H1 (cell line): ENCODE data around the gene NLRP1. TPM values are rescaled to one million over a fixed set of nuclear protein-coding genes. Genes with fewer than 3 reads are reported as not detected.

Experiments
- CTCF ChIA-PET: fragments of 300-600 bp; sonication (Branson Sonifier 250); formaldehyde crosslinking; loops from one replicate; lab custom pipeline; 2021; ENCODE audit not compliant: partially characterized antibody; lab: Charles Lee
- POLR2A ChIA-PET: fragments of 300-600 bp; sonication (Branson Sonifier 250); formaldehyde crosslinking; loops from one replicate; lab custom pipeline; 2021; ENCODE audit warnings: inconsistent platforms; ENCODE audit not compliant: partially characterized antibody; lab: Charles Lee
- DNase-seq, 2 experiments: peaks; one replicate each; pipeline versions ENCODE4 v3.0.0 to v3.0.0-alpha.2; 2010 to 2022; ENCODE audit warnings: low spot score in 2 of 2, low read depth in 1 of 2, mixed read lengths in 1 of 2
- FAIRE-seq: peaks from 2 replicates; lab custom pipeline; 2011; peaks lifted over from hg19 to GRCh38; lab: Jason Lieb, UNC
- H2AFZ ChIP-seq: 2 replicates; pipeline ENCODE4 v1.8.1; 2012; ENCODE audit warnings: low read length, inconsistent platforms
- H2AK5ac ChIP-seq: 2 replicates; pipeline ENCODE4 v1.6.1; 2013; ENCODE audit warnings: low read depth, low read length
- H2BK120ac ChIP-seq: replicated peaks from 2 replicates; pipeline ENCODE3; 2013; ENCODE audit warnings: low read depth, low read length, inconsistent platforms
- H2BK12ac ChIP-seq: 2 replicates; pipeline ENCODE4 v1.6.1; 2013; ENCODE audit warnings: low read depth, low read length
- H2BK15ac ChIP-seq: 2 replicates; pipeline ENCODE4 v1.6.1; 2013; ENCODE audit warnings: low read length
- H2BK20ac ChIP-seq: 2 replicates; pipeline ENCODE4 v1.6.1; 2013; ENCODE audit warnings: low read length
- H2BK5ac ChIP-seq: 2 replicates; pipeline ENCODE4 v1.6.1; 2013; ENCODE audit warnings: low read depth, low read length
- H3K14ac ChIP-seq: 2 replicates; pipeline ENCODE4 v1.6.1; 2013; ENCODE audit warnings: inconsistent platforms; ENCODE audit not compliant: insufficient read length
- H3K18ac ChIP-seq: 2 replicates; pipeline ENCODE4 v1.6.1; 2013; ENCODE audit warnings: low read length; ENCODE audit errors: extremely low read depth
- H3K23ac ChIP-seq: 2 replicates; pipeline ENCODE4 v1.6.1; 2013; ENCODE audit warnings: inconsistent platforms; ENCODE audit not compliant: insufficient read length
- H3K23me2 ChIP-seq: 2 replicates; pipeline ENCODE4 v1.6.1; 2013; ENCODE audit warnings: low read depth, low read length
- H3K27ac ChIP-seq: 2 replicates; pipeline ENCODE4 v1.6.1; 2011; ENCODE audit warnings: low read depth, low read length, inconsistent platforms
- H3K27me3 ChIP-seq, 4 experiments: replicated peaks in 1 of 4; 1 replicate in 1 of 4; 2 replicates in 3 of 4; pipeline versions ENCODE4 v1.6.1 to v1.8.1; 2011 to 2013; ENCODE audit warnings: low read length in 3 of 4, mild to moderate bottlenecking in 3 of 4, inconsistent platforms in 2 of 4, mixed read lengths in 2 of 4, moderate library complexity in 1 of 4; ENCODE audit not compliant: control insufficient read depth in 3 of 4, insufficient read depth in 3 of 4; ENCODE audit errors: extremely low read depth in 1 of 4
- H3K36me3 ChIP-seq, 4 experiments: 2 replicates each; pipeline versions ENCODE4 v1.6.1 to v1.8.1; 2011 to 2013; ENCODE audit warnings: mild to moderate bottlenecking in 4 of 4, low read length in 3 of 4, moderate library complexity in 2 of 4, control low read depth in 1 of 4, inconsistent platforms in 1 of 4; ENCODE audit not compliant: insufficient read depth in 4 of 4, control insufficient read depth in 2 of 4
- H3K4ac ChIP-seq: replicated peaks from 2 replicates; pipeline ENCODE3; 2013; ENCODE audit warnings: low read length, low read depth, mixed read lengths, inconsistent platforms; ENCODE audit not compliant: insufficient read length
- H3K4me1 ChIP-seq, 4 experiments: replicated peaks in 1 of 4; 1 replicate in 1 of 4; 2 replicates in 3 of 4; pipeline versions ENCODE4 v1.6.1 to v1.8.1; 2011 to 2013; ENCODE audit warnings: low read length in 3 of 4, inconsistent platforms in 2 of 4, mixed read lengths in 1 of 4; ENCODE audit not compliant: insufficient read depth in 4 of 4, control insufficient read depth in 3 of 4
- H3K4me2 ChIP-seq, 2 experiments: 2 replicates each; pipeline versions ENCODE4 v1.6.1 to v1.8.1; 2011 to 2013; ENCODE audit warnings: low read depth in 2 of 2, low read length in 2 of 2, control low read depth in 1 of 2, inconsistent platforms in 1 of 2, mild to moderate bottlenecking in 1 of 2; ENCODE audit not compliant: insufficient read depth in 1 of 2
- H3K4me3 ChIP-seq, 4 experiments: fragments of 200-600, 300-600 bp in 1 of 4; sonication (generic), shearing (Covaris generic), sonication (Bioruptor Twin) in 1 of 4; 2 replicates each; pipeline versions ENCODE4 v1.5.1 to v1.8.1; 2011 to 2016; ENCODE audit warnings: low read length in 4 of 4, low read depth in 3 of 4, control low read depth in 2 of 4, inconsistent platforms in 2 of 4, mild to moderate bottlenecking in 2 of 4, mixed read lengths in 1 of 4, moderate library complexity in 1 of 4; ENCODE audit not compliant: insufficient read depth in 2 of 4; ENCODE audit errors: extremely low read depth in 1 of 4
- H3K56ac ChIP-seq: replicated peaks from 2 replicates; pipeline ENCODE3; 2013; ENCODE audit warnings: low read depth, mild to moderate bottlenecking, mixed read lengths, low read length, inconsistent platforms; ENCODE audit not compliant: insufficient read length
- H3K79me1 ChIP-seq: 2 replicates; pipeline ENCODE4 v1.6.1; 2013; ENCODE audit warnings: low read depth, low read length, control low read depth
- H3K79me2 ChIP-seq, 2 experiments: 2 replicates each; pipeline versions ENCODE4 v1.6.1 to v1.8.1; 2012 to 2013; ENCODE audit warnings: low read length in 2 of 2, mild to moderate bottlenecking in 2 of 2, inconsistent platforms in 1 of 2; ENCODE audit not compliant: insufficient read depth in 2 of 2, control insufficient read depth in 1 of 2
- H3K9ac ChIP-seq, 4 experiments: replicated peaks in 1 of 4; 1 replicate in 1 of 4; 2 replicates in 3 of 4; pipeline versions ENCODE4 v1.6.1 to v1.8.1; 2011 to 2013; ENCODE audit warnings: low read depth in 3 of 4, low read length in 3 of 4, control low read depth in 2 of 4, mild to moderate bottlenecking in 2 of 4, moderate library complexity in 2 of 4, inconsistent platforms in 1 of 4; ENCODE audit errors: extremely low read depth in 1 of 4
- H3K9me3 ChIP-seq, 2 experiments: 2 replicates each; pipeline versions ENCODE4 v1.6.1 to v1.8.1; 2012 to 2013; ENCODE audit warnings: mild to moderate bottlenecking in 2 of 2, moderate library complexity in 2 of 2, control low read depth in 1 of 2, inconsistent platforms in 1 of 2, low read depth in 1 of 2, low read length in 1 of 2, mixed read lengths in 1 of 2; ENCODE audit not compliant: insufficient read depth in 2 of 2
- H4K20me1 ChIP-seq, 2 experiments: replicated peaks in 1 of 2; 2 replicates each; pipeline versions ENCODE3 to v1.8.1; 2011 to 2013; ENCODE audit warnings: inconsistent platforms in 2 of 2, low read length in 2 of 2, mild to moderate bottlenecking in 1 of 2; ENCODE audit not compliant: insufficient read depth in 2 of 2, control insufficient read depth in 1 of 2
- H4K5ac ChIP-seq: 2 replicates; pipeline ENCODE4 v1.6.1; 2013; ENCODE audit warnings: low read length, low read depth, mixed read lengths, inconsistent platforms; ENCODE audit not compliant: insufficient read length
- H4K8ac ChIP-seq: 2 replicates; pipeline ENCODE4 v1.8.0; 2013; ENCODE audit warnings: mild to moderate bottlenecking, moderate library complexity, low read length, inconsistent platforms; ENCODE audit not compliant: insufficient read depth; ENCODE audit errors: extremely low read depth
- H4K91ac ChIP-seq: replicated peaks from 2 replicates; pipeline ENCODE3; 2013; ENCODE audit warnings: low read length, mixed read lengths, inconsistent platforms; ENCODE audit not compliant: insufficient read length
- BCL11A ChIP-seq, 2 experiments: IDR thresholded peaks; one replicate each; pipeline ENCODE4 v1.6.1; 2011; ENCODE audit warnings: low read depth in 2 of 2, low read length in 2 of 2, mild to moderate bottlenecking in 2 of 2
- CHD2 ChIP-seq: IDR thresholded peaks from 2 replicates; pipeline ENCODE4 v1.6.1; 2012; ENCODE audit warnings: low read length, improper control_type of control experiment
- CREB1 ChIP-seq: IDR thresholded peaks from 2 replicates; pipeline ENCODE4 v1.6.1; 2012; ENCODE audit warnings: inconsistent platforms
- HDAC6 ChIP-seq: IDR thresholded peaks from one replicate; pipeline ENCODE4 v1.7.1; 2012; ENCODE audit warnings: low read depth, mild to moderate bottlenecking, inconsistent platforms, low read length, moderate library complexity
- PHF8 ChIP-seq: fragments of 200-600 bp; sonication (generic); conservative IDR thresholded peaks from 2 replicates; pipeline ENCODE4 v1.7.1; 2012; ENCODE audit warnings: low read depth, mild to moderate bottlenecking, inconsistent platforms, low read length, moderate library complexity
- RAD21 ChIP-seq, 2 experiments: IDR thresholded peaks in 1 of 2; conservative IDR thresholded peaks in 1 of 2; 2 replicates each; pipeline ENCODE4 v1.6.1; 2011; ENCODE audit warnings: low read depth in 2 of 2, low read length in 2 of 2, improper control_type of control experiment in 1 of 2, inconsistent platforms in 1 of 2, mild to moderate bottlenecking in 1 of 2, moderate library complexity in 1 of 2
- SAP30 ChIP-seq: fragments of 300-600 bp; sonication (generic); IDR thresholded peaks from 2 replicates; pipeline ENCODE4 v1.7.1; 2012; ENCODE audit warnings: low read length, moderate library complexity, mild to moderate bottlenecking, inconsistent platforms; ENCODE audit not compliant: insufficient read depth, insufficient replicate concordance
- WGBS, 2 experiments: shearing (Covaris generic) in 1 of 2; methylation state at CpG; one replicate each; pipeline versions ENCODE4 v1.1.6 to v1.1.7; 2013 to 2015; ENCODE audit warnings: low lambda C conversion rate in 2 of 2, mixed read lengths in 2 of 2, inconsistent platforms in 1 of 2, low coverage in 1 of 2, missing lambda C conversion rate in 1 of 2; ENCODE audit not compliant: insufficient replicate concordance in 2 of 2, insufficient coverage in 1 of 2, insufficient read length in 1 of 2; ENCODE audit errors: extremely low coverage in 1 of 2, missing lambda C conversion rate in 1 of 2; 5-methylcytosine and 5-hydroxymethylcytosine counted together
- polyA plus RNA-seq, 7 experiments: library from polyadenylated mRNA; depleted of rRNA in 3 of 7; stranded (reverse) in 5 of 7; unstranded in 2 of 7; fragments of >200 nt in 5 of 7; fragments of 200-250 nt in 2 of 7; gene quantifications; 1 replicate in 5 of 7; 2 replicates in 1 of 7; 4 replicates in 1 of 7; pipeline versions ENCODE4 v1.2.1 to v1.2.3, GENCODE V29; 2011 to 2013; ENCODE audit warnings: missing spikeins in 2 of 7, mixed read lengths in 2 of 7
- total RNA-seq: library from RNA; stranded (reverse); fragmentation: NEBNext Ultra II Directional; extraction: Animal tissue kit (Norgen Biotek cat#: 25700); gene quantifications from 2 replicates; pipeline ENCODE4 v1.2.1, GENCODE V29; 2021

NLRP1 gene
- total and polyA plus RNA-seq, 2 of the 8 experiments (the other 6 are each of a cell fraction or from before 2014, with no cell fraction given), result 8.6 to 10.4 TPM

GRCh38 chr17:5607946-5608345 is 23.6 kb upstream of the NLRP1 start:
- no peak overlapping the region for H3K56ac ChIP-seq
- H4K20me1 ChIP-seq, result no peaks in the 10 kb centered on the region
- H2BK5ac ChIP-seq, result no peak overlapping the region
- no peak overlapping the region for H4K91ac ChIP-seq
- TF ChIP-seq BCL11A (IDR thresholded peaks at IDR 0.05; ENCODE audit: low read depth in 2 of 2, low read length in 2 of 2), result no peak
- no peak for TF ChIP-seq CREB1
- TF ChIP-seq CHD2, result no peak
- no peak for TF ChIP-seq SAP30
- TF ChIP-seq RAD21 (IDR thresholded peaks at IDR 0.05 in 1 of 2, conservative IDR thresholded peaks at IDR 0.05 in 1 of 2; ENCODE audit: low read depth in 2 of 2, low read length in 2 of 2), result no peak
- TF ChIP-seq HDAC6, result no peak
- TF ChIP-seq PHF8, result no peak
- H3K9me3 ChIP-seq, result no peaks in the 10 kb centered on the region; a peak in 1 of 4 replicates
- H3K4me2 ChIP-seq, result no peak overlapping the region
- no peaks in the 10 kb centered on the region for H3K79me1 ChIP-seq
- POLR2A ChIA-PET, result interaction anchor here (0.6 kb wide), 1 partner anchor 987 kb away, joined by 3 read pairs; no protein-coding TSS in a partner anchor
- no peak overlapping the region for H2BK12ac ChIP-seq
- no peak overlapping the region for H2BK120ac ChIP-seq
- H3K14ac ChIP-seq, result no peak overlapping the region
- no peak overlapping the region for H2BK15ac ChIP-seq
- no peak overlapping the region for H3K9ac ChIP-seq
- H2AFZ ChIP-seq, result no peak overlapping the region
- no peak overlapping the region for H4K8ac ChIP-seq
- CTCF ChIA-PET, result interaction anchor here (0.8 to 2.5 kb wide), 5 partner anchors 16 to 815 kb away, joined by 3 to 5 read pairs (median 3); no protein-coding TSS in a partner anchor
- no peaks in the 10 kb centered on the region for H3K27me3 ChIP-seq
- no peak overlapping the region for H4K5ac ChIP-seq
- H3K4me3 ChIP-seq, result no peak overlapping the region
- no peak overlapping the region for H3K4ac ChIP-seq
- no peak overlapping the region for H3K18ac ChIP-seq
- no peak for FAIRE-seq
- H3K36me3 ChIP-seq, result no peaks in the 10 kb centered on the region
- H3K23ac ChIP-seq, result no peak overlapping the region
- no peak for DNase-seq
- no peaks in the 10 kb centered on the region for H3K4me1 ChIP-seq
- no peak overlapping the region for H2BK20ac ChIP-seq
- no peak overlapping the region for H3K27ac ChIP-seq
- no peaks in the 10 kb centered on the region for H3K79me2 ChIP-seq
- H3K23me2 ChIP-seq, result no peaks in the 10 kb centered on the region; the same call in 1 of the 2 replicates
- no peak overlapping the region for H2AK5ac ChIP-seq
- 89% methylated on average over 3 of the region's 3 CpGs; no CpG with 5 or more reads in 1 of the 2 experiments for WGBS, 2 experiments
